Gastrocnemius medialis (tissue), 4 donors: ENCODE measurements around the gene PSD. TPM values are rescaled to one million over a fixed set of nuclear protein-coding genes. Genes with fewer than 3 reads are reported as not detected.

Experiments used
- ATAC-seq, 2 donors: fragments of 150-250 bp; one replicate each; pipeline ENCODE4 v1.9.1; 2016
- DNase-seq, 2 donors: peaks; one replicate each; pipeline ENCODE4 v3.0.0-alpha.2; 2019
- H3K27ac ChIP-seq, 4 donors: fragments of 200-600 bp; sonication (generic); 1 replicate in 1 of 4; 2 replicates in 3 of 4; pipeline ENCODE4 v1.5.1; 2016 to 2018; ENCODE audit warnings: mild to moderate bottlenecking in 2 of 4, moderate library complexity in 1 of 4
- H3K27me3 ChIP-seq, 3 donors: fragments of 200-600 bp; sonication (generic) in 2 of 3; 1 replicate in 1 of 3; 2 replicates in 2 of 3; pipeline versions ENCODE4 v1.5.1 to v1.6.0; 2016 to 2019; ENCODE audit warnings: mild to moderate bottlenecking in 1 of 3, moderate library complexity in 1 of 3
- H3K36me3 ChIP-seq, 2 donors: fragments of 200-600 bp; sonication (generic) in 1 of 2; one replicate each; pipeline ENCODE4 v1.5.1; 2017 to 2018
- H3K4me1 ChIP-seq, 2 donors: fragments of 200-600 bp; sonication (generic) in 1 of 2; one replicate each; pipeline ENCODE4 v1.5.1; 2016 to 2017; ENCODE audit warnings: mild to moderate bottlenecking in 2 of 2
- H3K4me3 ChIP-seq, 4 donors: fragments of 200-600 bp; sonication (generic) in 3 of 4; 1 replicate in 1 of 4; 2 replicates in 3 of 4; pipeline ENCODE4 v1.5.1; 2016 to 2019; ENCODE audit warnings: mild to moderate bottlenecking in 2 of 4
- H3K9me3 ChIP-seq, 3 donors: fragments of 200-600 bp; sonication (generic) in 2 of 3; 1 replicate in 1 of 3; 2 replicates in 2 of 3; pipeline ENCODE4 v1.5.1; 2016 to 2019
- CTCF ChIP-seq, 5 experiments: fragments of 450-650 bp in 3 of 5; fragments of 200-600 bp in 2 of 5; sonication (generic) in 2 of 5; IDR thresholded peaks in 4 of 5; conservative IDR thresholded peaks in 1 of 5; 1 replicate in 4 of 5; 2 replicates in 1 of 5; pipeline ENCODE4 v1.5.1; 2016 to 2019; ENCODE audit warnings: antibody characterized with exemption in 5 of 5, mild to moderate bottlenecking in 3 of 5, moderate library complexity in 3 of 5
- POLR2A ChIP-seq, 2 donors: fragments of 450-650 bp; IDR thresholded peaks; one replicate each; pipeline ENCODE4 v1.6.1; 2017; ENCODE audit warnings: antibody characterized with exemption in 2 of 2, mild to moderate bottlenecking in 2 of 2, moderate library complexity in 2 of 2
- in situ Hi-C, 4 donors: fragments of 200-750 bp; cut with MboI; loops; one replicate each; pipeline versions ENCODE4 v1.15.0 to v1.8.0; 2017; ENCODE audit warnings: low sequenced_read_pairs in 4 of 4
- intact Hi-C: fragments of 100-400 bp; cut with DNase I; formaldehyde crosslinking; loops from one replicate; pipeline ENCODE4 v1.15.1; 2023; ENCODE audit warnings: low total_unique reads
- total RNA-seq, 4 donors: library from RNA; depleted of rRNA; stranded (reverse); fragments of >200 nt; gene quantifications; one replicate each; pipeline versions ENCODE4 v1.1.0 to v1.2.3, GENCODE V29; 2016

The PSD gene
- total RNA-seq, 4 donors from 2014 or later, result 0.35 to 2.6 TPM; not detected in 2

- Histone ChIP-seq H3K27ac (peak overlapping the region in 1 of 4 donors; percentile 90), H3K4me1 (peaks cover 25 to 26% of the 10 kb centered on the region in 2 donors), H3K36me3 (peaks cover 0 to 30% of the 10 kb centered on the region in 2 donors), H3K4me3 (no peak overlapping the region), H3K27me3 (no peaks in the 10 kb centered on the region), H3K9me3 (no peaks in the 10 kb centered on the region)
- ATAC-seq (no peak), DNase-seq (no peak)
- TF ChIP-seq CTCF (IDR thresholded peaks at IDR 0.05 in 4 of 5, conservative IDR thresholded peaks at IDR 0.05 in 1 of 5) (no peak), POLR2A (IDR thresholded peaks at IDR 0.05) (no peak)
- in situ Hi-C loops (loop anchor here in 3 of 4 donors (10.0 to 25.0 kb wide), 2 partner anchors 187 to 190 kb away; no protein-coding TSS in a partner anchor), intact Hi-C loops (loop anchor here (2.0 to 5.0 kb wide), 2 partner anchors 53 to 155 kb away; partner anchors contain the start of genes C10orf95 and PITX3)
Measured at GRCh38 chr10:102397222-102398171, 21.1 kb downstream of the PSD start.

GRCh38 chr10:102396730-102397151 lies 21.8 kb downstream of the PSD start:
- peaks cover 0 to 23% of the 10 kb centered on the region in 2 donors for H3K36me3 ChIP-seq
- H3K27me3 ChIP-seq, result no peaks in the 10 kb centered on the region
- DNase-seq, result no peak
- no peak for ATAC-seq
- H3K4me3 ChIP-seq, result peak overlapping the region in 1 of 4 donors; percentile 74
- peaks cover 25 to 26% of the 10 kb centered on the region in 2 donors for H3K4me1 ChIP-seq
- H3K9me3 ChIP-seq, result no peaks in the 10 kb centered on the region
- TF ChIP-seq CTCF (IDR thresholded peaks at IDR 0.05 in 4 of 5, conservative IDR thresholded peaks at IDR 0.05 in 1 of 5), result no peak
- no peak for TF ChIP-seq POLR2A (IDR thresholded peaks at IDR 0.05)
- in situ Hi-C loops (loop anchor here in 3 of 4 donors (10.0 to 25.0 kb wide), 2 partner anchors 188 to 191 kb away; no protein-coding TSS in a partner anchor), intact Hi-C loops (loop anchor here (5.0 kb wide), 1 partner anchor 154 kb away; the partner anchor contains the start of gene PITX3)
- H3K27ac ChIP-seq, result peak overlapping the region; percentile 90 to 92 (median 92)

GRCh38 chr10:102396317-102396650 lies 22.3 kb downstream of the PSD start:
- Histone ChIP-seq H3K27me3 (no peaks in the 10 kb centered on the region), H3K27ac (peak overlapping the region; percentile 90 to 92 (median 92)), H3K36me3 (peaks cover 0 to 18% of the 10 kb centered on the region in 2 donors), H3K9me3 (no peaks in the 10 kb centered on the region), H3K4me3 (peak overlapping the region; percentile 68 to 79 (median 75)), H3K4me1 (peaks cover 25 to 26% of the 10 kb centered on the region in 2 donors)
- no peak for ATAC-seq
- no peak for TF ChIP-seq POLR2A (IDR thresholded peaks at IDR 0.05)
- TF ChIP-seq CTCF (IDR thresholded peaks at IDR 0.05 in 4 of 5, conservative IDR thresholded peaks at IDR 0.05 in 1 of 5), result no peak
- in situ Hi-C loops, result loop anchor here in 3 of 4 donors (10.0 to 25.0 kb wide), 2 partner anchors 189 to 191 kb away; no protein-coding TSS in a partner anchor
- no peak for DNase-seq
- intact Hi-C loops, result loop anchor here (5.0 kb wide), 1 partner anchor 154 kb away; the partner anchor contains the start of gene PITX3

- H3K4me1 ChIP-seq, result peaks cover 25 to 26% of the 10 kb centered on the region in 2 donors
- no peaks in the 10 kb centered on the region for H3K27me3 ChIP-seq
- ATAC-seq (peak; percentile 63 to 66), DNase-seq (peak; percentile 70 to 82)
- intact Hi-C loops, result loop anchor here (1.0 to 5.0 kb wide), 4 partner anchors 83 to 243 kb away; partner anchors contain the start of genes NOLC1 and PITX3
- in situ Hi-C loops, result loop anchor here in 3 of 4 donors (10.0 to 25.0 kb wide), 2 partner anchors 189 to 192 kb away; no protein-coding TSS in a partner anchor
- H3K9me3 ChIP-seq, result no peaks in the 10 kb centered on the region
- H3K27ac ChIP-seq, result peak within 1 kb of the TSS; percentile 90 to 92 (median 92)
- TF ChIP-seq POLR2A (IDR thresholded peaks at IDR 0.05), result peak; percentile 74 to 81
- TF ChIP-seq CTCF (IDR thresholded peaks at IDR 0.05 in 4 of 5, conservative IDR thresholded peaks at IDR 0.05 in 1 of 5), result no peak
- peaks cover 0 to 12% of the 10 kb centered on the region in 2 donors for H3K36me3 ChIP-seq
- H3K4me3 ChIP-seq, result peak within 1 kb of the TSS; percentile 68 to 79 (median 75)
Measured at GRCh38 chr10:102395400-102396316, 22.9 kb downstream of the PSD start, which contains the start of gene NFKB2. NFKB2 (plus strand) TSS chr10:102395705; CDS start chr10:102395960, 255 bp downstream.
